ENCODE measurements around the gene FHDC1. TPM values are rescaled to one million over a fixed set of nuclear protein-coding genes. Genes with fewer than 3 reads are reported as not detected.

Gene FHDC1
- total RNA-seq, 2 experiments from 2014 or later, result 0.12 to 0.14 TPM

DNA sequence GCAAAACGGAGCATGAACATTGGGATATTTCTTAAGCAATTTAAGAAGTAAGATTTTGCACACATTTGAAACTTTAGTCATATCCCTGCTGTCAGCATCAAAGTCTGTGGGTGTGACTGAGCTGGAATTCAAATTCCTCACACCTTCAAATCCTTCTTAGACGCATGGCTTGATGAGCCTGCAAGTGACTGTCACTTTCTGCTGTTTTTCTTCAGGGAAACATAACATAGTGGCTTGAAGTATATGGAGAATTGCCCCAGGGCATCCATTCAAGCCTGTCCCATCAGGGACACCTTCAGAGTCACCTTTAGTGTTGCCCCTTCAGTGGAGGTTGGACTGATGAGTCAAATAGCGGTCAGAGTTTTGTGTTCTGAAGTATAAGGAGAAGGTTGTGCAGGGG is 17.4 kb downstream of the FHDC1 start:
- H3K36me3 Mint-ChIP-seq, result no peaks in the 10 kb centered on the region
- no peak overlapping the region for H3K4me3 Mint-ChIP-seq
- ATAC-seq, result no peak
- no peak for DNase-seq
- no peak overlapping the region for H3K27ac Mint-ChIP-seq
- no peaks in the 10 kb centered on the region for H3K4me1 Mint-ChIP-seq
- CTCF ChIA-PET, result no interaction called here
- H3K9me3 Mint-ChIP-seq (ENCODE audit: low read depth), result no peaks in the 10 kb centered on the region
- H3K27me3 Mint-ChIP-seq, result peaks cover 31% of the 10 kb centered on the region

DNA sequence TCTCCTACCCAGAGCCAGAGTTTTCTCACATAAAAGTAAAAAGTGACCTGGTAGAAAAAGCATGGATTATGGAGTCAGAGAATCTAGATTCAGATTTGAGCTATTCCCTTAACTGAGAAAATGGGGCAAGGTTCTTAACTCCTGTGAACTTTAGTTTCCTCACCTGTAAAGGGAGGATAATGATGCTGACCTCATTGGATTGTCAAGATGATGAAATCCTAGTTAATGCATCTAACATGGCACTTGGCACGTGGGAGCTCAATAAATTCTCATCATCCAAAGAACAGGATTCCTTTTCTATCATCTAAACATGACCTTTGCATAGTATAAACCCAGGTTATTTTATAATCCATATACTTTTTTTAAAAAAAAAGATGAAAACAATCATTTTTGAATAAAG is 18.6 kb downstream of the FHDC1 start:
- Mint-ChIP-seq H3K27ac (no peak overlapping the region), H3K36me3 (no peaks in the 10 kb centered on the region), H3K4me1 (no peaks in the 10 kb centered on the region), H3K4me3 (no peak overlapping the region), H3K9me3 (ENCODE audit: low read depth) (no peaks in the 10 kb centered on the region), H3K27me3 (peaks cover 28% of the 10 kb centered on the region)
- ATAC-seq, result no peak
- DNase-seq, result no peak
- CTCF ChIA-PET, result no interaction called here

DNA sequence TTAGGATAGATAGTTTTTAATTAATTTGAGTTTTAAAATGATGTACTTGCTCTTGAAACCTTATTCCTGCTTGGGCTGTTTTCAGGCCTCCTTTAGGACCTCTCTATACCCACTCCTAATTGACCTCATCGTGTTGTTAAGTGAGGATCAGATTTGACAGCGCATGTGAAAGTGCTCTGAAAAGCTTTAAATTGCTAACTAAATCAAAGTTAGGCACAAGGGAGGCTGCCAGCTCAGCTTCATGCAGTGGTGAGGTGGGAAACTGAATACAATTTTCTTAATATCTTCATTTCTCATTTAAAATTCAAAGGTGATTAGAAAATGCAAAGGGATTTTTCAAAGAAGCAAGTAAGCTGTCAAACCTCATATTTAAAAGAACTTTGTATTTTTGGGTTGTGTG is 20.0 kb downstream of the FHDC1 start:
- H3K4me1 Mint-ChIP-seq, result no peaks in the 10 kb centered on the region
- peaks cover 21% of the 10 kb centered on the region for H3K27me3 Mint-ChIP-seq
- H3K27ac Mint-ChIP-seq, result no peak overlapping the region
- no peak overlapping the region for H3K4me3 Mint-ChIP-seq
- H3K36me3 Mint-ChIP-seq, result no peaks in the 10 kb centered on the region
- H3K9me3 Mint-ChIP-seq (ENCODE audit: low read depth), result no peaks in the 10 kb centered on the region
- DNase-seq, result no peak
- no peak for ATAC-seq
- CTCF ChIA-PET, result interaction anchor here (1.5 kb wide), 1 partner anchor 128 kb away, joined by 3 read pairs; no protein-coding TSS in a partner anchor

DNA sequence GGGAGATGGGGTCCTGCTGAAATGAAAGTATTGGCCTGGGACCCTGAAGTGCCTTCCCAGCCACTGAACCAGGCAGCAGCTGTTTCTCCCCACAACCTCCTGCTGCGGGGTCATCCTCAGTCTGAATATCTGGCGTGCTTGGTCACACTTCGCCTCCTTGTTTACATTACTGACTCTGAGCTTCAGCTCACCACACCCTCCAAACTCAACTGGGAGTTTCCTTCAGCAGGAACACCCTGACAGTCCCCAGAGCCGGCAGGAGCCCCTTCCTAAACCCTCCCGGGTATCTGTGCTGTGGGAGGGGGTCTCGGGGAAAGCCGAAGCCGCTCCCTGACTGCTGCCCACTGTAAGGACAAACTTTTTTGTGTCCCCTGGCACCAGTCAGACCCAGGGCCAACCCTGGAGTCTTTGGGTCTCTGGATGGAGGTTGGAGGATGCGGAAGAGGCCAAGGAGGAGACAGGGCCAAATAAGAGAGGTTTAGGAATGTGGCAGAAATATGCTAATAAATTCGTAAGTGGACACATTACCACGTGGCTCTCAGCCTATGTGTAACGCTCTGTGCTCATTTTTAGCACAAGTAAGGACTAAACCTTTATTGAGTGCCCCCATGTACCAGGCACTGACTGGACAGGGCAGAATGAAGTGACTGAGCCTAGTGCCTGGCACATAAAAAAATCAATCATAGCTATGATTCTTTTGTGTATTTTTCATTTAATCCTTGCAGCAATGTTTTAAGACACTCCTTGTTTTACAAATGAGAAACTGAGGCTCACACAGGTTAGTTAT is 20.7 kb downstream of the FHDC1 start:
- H3K4me1 Mint-ChIP-seq, result no peaks in the 10 kb centered on the region
- no peak for DNase-seq
- CTCF ChIA-PET, result interaction anchor here (1.5 kb wide), 1 partner anchor 128 kb away, joined by 3 read pairs; no protein-coding TSS in a partner anchor
- no peaks in the 10 kb centered on the region for H3K36me3 Mint-ChIP-seq
- H3K27me3 Mint-ChIP-seq, result peaks cover 19% of the 10 kb centered on the region
- H3K4me3 Mint-ChIP-seq, result no peak overlapping the region
- H3K9me3 Mint-ChIP-seq (ENCODE audit: low read depth), result no peaks in the 10 kb centered on the region
- no peak for ATAC-seq
- no peak overlapping the region for H3K27ac Mint-ChIP-seq

DNA sequence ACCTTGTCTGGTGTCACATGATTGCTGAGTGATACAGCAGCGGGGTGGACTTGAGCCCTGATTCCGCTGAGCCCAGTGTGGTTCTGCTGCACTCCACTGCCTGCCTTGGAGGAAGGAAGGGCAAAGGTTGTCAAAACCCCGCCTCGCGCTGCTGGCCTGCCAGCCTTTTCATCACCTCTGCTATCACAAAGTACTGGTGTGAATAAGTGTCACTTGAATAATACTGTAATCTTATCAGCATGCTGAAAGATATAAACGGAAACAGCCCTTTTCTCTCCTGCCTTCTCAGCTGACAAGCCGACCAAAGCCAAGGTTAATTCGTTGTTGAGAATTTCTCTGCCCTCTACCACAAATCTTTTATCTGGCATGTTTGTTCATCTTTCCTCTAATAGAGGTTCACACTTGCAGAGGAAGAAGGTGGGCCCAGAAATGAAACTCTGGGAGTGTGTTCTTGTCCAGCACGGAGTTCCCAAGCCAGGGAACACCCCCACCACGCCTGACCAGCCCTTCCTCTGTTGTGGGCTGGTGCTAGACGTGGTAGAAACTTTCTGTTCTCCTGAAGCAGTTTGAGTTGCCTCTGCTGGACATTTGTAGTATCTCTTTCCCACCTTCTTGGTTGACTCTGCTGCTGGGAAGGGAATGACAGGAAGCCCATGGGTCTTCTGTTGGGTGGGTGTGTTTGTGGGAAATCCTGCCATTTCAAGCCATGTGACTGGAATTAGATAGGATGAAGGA is 21.5 kb downstream of the FHDC1 start:
- no peak for ATAC-seq
- CTCF ChIA-PET, result no interaction called here
- Mint-ChIP-seq H3K4me3 (no peak overlapping the region), H3K9me3 (ENCODE audit: low read depth) (no peaks in the 10 kb centered on the region), H3K27me3 (peaks cover 21% of the 10 kb centered on the region), H3K27ac (no peak overlapping the region), H3K36me3 (no peaks in the 10 kb centered on the region), H3K4me1 (no peaks in the 10 kb centered on the region)
- no peak for DNase-seq

DNA sequence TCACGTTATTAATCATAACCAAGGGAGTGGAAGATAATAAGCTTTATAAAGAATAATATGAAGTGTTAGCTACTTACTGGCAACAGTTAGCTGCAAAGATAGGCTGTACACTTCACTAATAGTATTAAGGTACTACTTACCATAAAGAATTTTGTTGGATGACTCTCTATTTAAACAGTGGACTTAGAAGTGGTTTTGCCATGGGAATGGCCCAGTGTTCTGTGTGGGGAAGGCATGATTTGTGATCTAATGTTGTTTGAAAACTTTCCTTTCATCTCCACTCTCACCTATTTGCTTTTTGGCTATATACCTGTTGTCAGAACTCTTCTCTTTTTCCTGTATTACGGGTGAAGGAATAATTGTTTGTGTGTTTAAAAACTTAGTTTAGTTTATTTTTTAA is 23.0 kb downstream of the FHDC1 start:
- H3K4me3 Mint-ChIP-seq, result no peak overlapping the region
- CTCF ChIA-PET, result no interaction called here
- ATAC-seq, result no peak
- peaks cover 19% of the 10 kb centered on the region for H3K27me3 Mint-ChIP-seq
- no peaks in the 10 kb centered on the region for H3K9me3 Mint-ChIP-seq (ENCODE audit: low read depth)
- DNase-seq, result no peak
- no peak overlapping the region for H3K27ac Mint-ChIP-seq
- no peaks in the 10 kb centered on the region for H3K4me1 Mint-ChIP-seq
- no peaks in the 10 kb centered on the region for H3K36me3 Mint-ChIP-seq

DNA sequence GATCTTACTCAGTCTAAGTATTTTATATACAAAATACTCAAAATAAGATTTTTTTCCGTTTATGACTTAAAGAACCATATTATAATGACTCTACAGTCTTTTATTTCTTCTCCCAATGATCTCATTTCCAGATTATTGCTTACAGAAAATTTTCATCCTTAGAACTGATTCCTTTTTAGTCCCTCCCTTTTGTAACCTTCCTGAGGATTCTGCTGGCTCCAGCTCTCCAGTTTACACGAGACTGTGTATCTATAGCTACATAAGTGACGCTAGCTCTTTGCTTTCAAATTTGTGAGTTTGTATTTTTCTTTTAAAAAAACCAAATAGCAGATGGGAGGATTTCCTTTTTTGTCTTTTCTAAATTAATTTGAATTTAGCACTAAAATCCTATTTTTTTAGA is 24.0 kb downstream of the FHDC1 start:
- Mint-ChIP-seq H3K9me3 (ENCODE audit: low read depth) (no peaks in the 10 kb centered on the region), H3K4me1 (no peaks in the 10 kb centered on the region), H3K36me3 (no peaks in the 10 kb centered on the region), H3K27ac (no peak overlapping the region), H3K27me3 (peaks cover 22% of the 10 kb centered on the region), H3K4me3 (no peak overlapping the region)
- ATAC-seq, result no peak
- DNase-seq, result no peak
- CTCF ChIA-PET, result no interaction called here

DNA sequence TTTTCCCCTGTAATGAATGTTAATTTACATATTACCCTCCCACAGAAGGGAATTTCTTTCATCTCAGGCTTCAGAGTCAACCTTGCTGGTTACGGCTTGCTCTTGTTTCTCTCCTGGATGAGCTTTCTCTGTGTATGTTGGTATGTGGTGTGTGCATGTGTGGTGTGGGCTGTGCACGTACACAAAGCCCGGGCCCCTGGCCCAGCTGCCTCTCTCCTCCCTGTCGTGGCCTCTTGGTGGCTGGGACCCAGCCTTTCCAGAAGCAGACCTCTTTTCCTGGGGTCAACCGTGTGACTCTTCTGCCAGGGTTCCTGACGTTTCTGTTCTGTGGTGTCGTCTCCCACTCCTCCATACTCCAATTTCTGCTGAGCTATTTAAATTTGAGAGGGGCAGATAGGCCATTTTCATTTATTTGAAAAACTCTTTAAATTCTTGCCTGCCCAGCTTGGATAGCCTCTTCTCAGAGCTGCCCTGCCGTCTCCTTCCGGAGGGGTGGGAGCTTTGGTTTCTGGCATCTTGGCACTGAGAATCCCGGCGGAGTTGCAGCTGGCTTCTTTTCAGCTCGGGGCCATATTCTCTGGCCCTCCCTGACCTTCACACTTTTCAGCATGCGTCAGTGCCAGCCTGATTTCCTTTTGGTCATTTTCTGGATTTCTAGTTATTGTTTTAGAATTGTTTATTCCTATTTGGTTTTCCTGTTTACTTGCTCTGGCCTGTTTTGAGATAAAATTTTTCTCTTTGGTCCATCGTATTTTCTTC is 25.1 kb downstream of the FHDC1 start:
- no peak overlapping the region for H3K4me3 Mint-ChIP-seq
- no peaks in the 10 kb centered on the region for H3K36me3 Mint-ChIP-seq
- CTCF ChIA-PET, result no interaction called here

DNA sequence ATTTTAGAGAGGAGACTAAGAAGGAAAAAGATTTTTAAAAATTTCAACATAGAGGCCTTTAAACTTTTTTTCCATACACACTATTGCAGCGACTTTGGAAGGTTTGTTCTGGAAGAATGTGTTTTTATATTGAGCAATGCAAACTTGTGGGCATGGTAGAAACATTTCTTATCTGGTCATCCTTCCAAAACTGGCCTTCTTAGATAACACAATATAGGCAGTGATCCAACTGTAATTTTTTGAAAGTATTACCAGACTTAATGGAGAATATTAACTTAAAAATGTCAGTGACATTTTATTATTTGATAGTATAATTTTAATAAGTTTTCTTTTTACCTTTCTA is 25.6 kb downstream of the FHDC1 start:
- CTCF ChIA-PET, result no interaction called here
- H3K9me3 Mint-ChIP-seq (ENCODE audit: low read depth), result no peaks in the 10 kb centered on the region
- H3K4me3 Mint-ChIP-seq, result no peak overlapping the region
- no peaks in the 10 kb centered on the region for H3K36me3 Mint-ChIP-seq
- no peak overlapping the region for H3K27ac Mint-ChIP-seq
- no peak for DNase-seq
- peaks cover 16% of the 10 kb centered on the region for H3K27me3 Mint-ChIP-seq
- ATAC-seq, result no peak
- no peaks in the 10 kb centered on the region for H3K4me1 Mint-ChIP-seq

More for the DNA sequence above, 25.1 kb downstream of the FHDC1 start:
- Mint-ChIP-seq H3K27ac (no peak overlapping the region), H3K27me3 (peaks cover 16% of the 10 kb centered on the region), H3K9me3 (ENCODE audit: low read depth) (no peaks in the 10 kb centered on the region), H3K4me1 (no peaks in the 10 kb centered on the region)
- ATAC-seq, result no peak
- no peak for DNase-seq

DNA sequence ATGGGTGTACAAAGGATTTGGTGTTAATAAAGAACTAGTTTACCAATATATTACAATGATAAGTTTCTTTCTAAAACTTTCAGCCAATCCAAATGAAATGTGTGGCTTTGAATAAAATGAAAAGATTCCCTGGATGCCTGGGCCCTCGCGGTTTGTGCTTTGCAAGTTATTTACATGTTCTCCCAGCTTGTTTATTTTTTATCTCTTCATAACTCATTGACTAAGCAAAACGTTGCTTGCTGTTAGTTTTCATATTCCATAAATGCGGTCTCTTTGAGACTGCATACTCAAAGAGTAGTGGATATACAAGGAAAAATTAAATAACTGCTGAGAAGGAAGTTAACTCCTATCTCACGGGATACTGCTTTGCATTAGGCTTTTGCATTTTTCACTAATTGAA is 26.0 kb downstream of the FHDC1 start:
- no peak for ATAC-seq
- Mint-ChIP-seq H3K4me1 (no peaks in the 10 kb centered on the region), H3K4me3 (no peak overlapping the region), H3K9me3 (ENCODE audit: low read depth) (no peaks in the 10 kb centered on the region), H3K27me3 (peaks cover 16% of the 10 kb centered on the region), H3K27ac (no peak overlapping the region), H3K36me3 (no peaks in the 10 kb centered on the region)
- no peak for DNase-seq
- CTCF ChIA-PET, result no interaction called here

DNA sequence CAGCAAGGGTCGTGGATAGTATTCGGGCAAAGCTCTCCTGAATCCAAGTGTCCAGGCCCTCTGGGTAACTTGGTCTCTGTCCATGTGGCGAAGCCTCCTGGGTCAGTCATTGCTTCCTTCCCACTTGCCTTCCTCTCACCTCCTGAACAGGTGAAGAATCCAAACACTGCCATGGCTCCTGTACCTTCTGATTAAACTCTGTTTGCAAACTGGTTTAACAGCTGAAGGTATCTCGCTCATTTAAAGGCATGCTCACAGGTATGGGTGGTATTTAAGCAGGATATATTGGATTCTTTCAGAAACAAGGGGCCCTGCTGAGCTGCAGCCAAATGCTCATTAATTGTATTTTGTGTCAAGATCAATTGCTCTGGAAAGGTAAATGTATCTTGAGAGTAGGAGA is 28.2 kb downstream of the FHDC1 start:
- DNase-seq (no peak), ATAC-seq (no peak)
- Mint-ChIP-seq H3K36me3 (no peaks in the 10 kb centered on the region), H3K4me3 (no peak overlapping the region), H3K27me3 (peaks cover 11% of the 10 kb centered on the region), H3K9me3 (ENCODE audit: low read depth) (no peaks in the 10 kb centered on the region), H3K27ac (no peak overlapping the region), H3K4me1 (no peaks in the 10 kb centered on the region)
- CTCF ChIA-PET, result no interaction called here

DNA sequence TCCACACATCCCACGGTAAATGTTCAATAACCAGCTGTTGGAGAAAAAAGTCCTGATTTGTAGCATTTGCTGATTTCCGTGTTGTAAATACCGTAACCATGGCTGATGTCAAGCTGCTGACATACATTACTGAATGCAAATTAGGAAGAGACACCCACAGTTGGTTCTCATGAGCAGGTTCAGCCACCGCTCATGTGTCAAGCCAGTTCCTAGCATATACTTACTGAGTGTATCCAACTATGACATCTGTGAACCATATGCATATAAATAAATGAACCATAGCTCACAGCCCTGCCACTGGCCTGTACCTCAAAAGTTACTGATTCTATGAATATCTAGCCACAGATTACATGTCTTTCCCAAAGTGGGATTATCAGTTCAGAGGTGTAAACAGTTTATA is 29.5 kb downstream of the FHDC1 start:
- no peaks in the 10 kb centered on the region for H3K36me3 Mint-ChIP-seq
- CTCF ChIA-PET, result interaction anchor here (0.8 to 1.0 kb wide), 2 partner anchors 162 to 262 kb away, joined by 3 read pairs; no protein-coding TSS in a partner anchor
- ATAC-seq (no peak), DNase-seq (no peak)
- no peaks in the 10 kb centered on the region for H3K9me3 Mint-ChIP-seq (ENCODE audit: low read depth)
- H3K4me1 Mint-ChIP-seq, result no peaks in the 10 kb centered on the region
- H3K27ac Mint-ChIP-seq, result no peak overlapping the region
- peaks cover 11% of the 10 kb centered on the region for H3K27me3 Mint-ChIP-seq
- H3K4me3 Mint-ChIP-seq, result no peak overlapping the region

DNA sequence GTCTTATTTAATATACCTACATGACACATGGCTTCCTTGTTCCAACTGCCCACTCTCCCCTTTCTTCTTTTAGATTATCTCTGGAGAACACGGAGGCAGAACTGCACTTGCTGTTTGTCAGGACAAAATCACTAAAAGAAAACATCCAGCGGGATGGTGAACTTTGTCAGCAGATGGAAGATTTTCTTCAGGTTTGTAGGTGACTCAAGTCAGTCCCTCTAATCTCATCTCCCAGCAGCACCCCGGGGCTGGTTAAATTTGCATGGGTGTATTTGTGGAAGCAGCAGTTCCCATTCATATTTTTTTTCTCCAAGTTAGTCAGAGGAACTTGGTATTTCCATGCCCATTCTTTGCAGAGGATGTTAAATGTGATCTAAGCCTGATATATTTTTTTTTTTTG is 31.8 kb downstream of the FHDC1 start:
- no peaks in the 10 kb centered on the region for H3K9me3 Mint-ChIP-seq (ENCODE audit: low read depth)
- ATAC-seq, result no peak
- no peaks in the 10 kb centered on the region for H3K4me1 Mint-ChIP-seq
- H3K4me3 Mint-ChIP-seq, result no peak overlapping the region
- H3K27ac Mint-ChIP-seq, result no peak overlapping the region
- no peak for DNase-seq
- H3K27me3 Mint-ChIP-seq, result peaks cover 4% of the 10 kb centered on the region
- CTCF ChIA-PET, result no interaction called here
- H3K36me3 Mint-ChIP-seq, result no peaks in the 10 kb centered on the region
